ENCODE results near the gene GPBP1.
"Not testable (repeated sequence)": the region's sequence is repeated elsewhere in the genome, so short reads cannot be mapped to it uniquely, and the experiment has no call there.

Gene GPBP1

DNA sequence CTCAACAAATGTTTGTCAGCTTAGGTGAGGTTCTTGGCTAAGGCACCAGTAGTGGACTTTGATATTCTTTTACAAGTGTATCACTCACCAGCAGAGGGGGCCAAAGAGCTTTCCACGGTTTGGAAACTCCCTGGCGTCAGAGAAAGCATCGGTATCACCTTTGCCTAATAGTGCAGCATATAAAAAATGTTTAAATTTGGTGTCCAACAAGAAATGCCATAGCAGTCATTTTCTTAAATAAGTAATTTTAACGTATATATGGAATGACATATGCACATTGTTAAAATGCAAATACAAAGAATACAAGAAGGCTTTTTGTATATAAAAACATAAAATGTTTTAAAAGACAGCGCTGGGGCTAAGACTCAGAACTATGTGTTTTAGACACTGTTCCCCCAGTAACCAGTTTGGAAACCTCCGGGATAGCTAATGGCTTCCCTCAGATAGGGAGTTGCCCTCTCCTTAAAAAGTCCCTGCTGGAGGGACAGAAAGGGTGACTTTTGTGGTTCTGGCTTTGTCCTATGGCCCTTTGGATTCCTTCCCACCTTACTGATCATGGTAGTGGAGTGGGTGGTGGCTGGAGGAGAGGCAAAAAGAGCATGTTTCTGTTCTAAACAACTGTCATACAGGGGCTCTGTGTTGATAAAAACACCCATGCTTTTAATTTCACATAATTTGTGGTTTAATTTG lies 124.6 kb downstream of the GPBP1 start:
- DNase-seq = peak; percentile 75

GRCh38 chr5:57298985-57299491 lies 125.2 kb downstream of the GPBP1 start:
- peak; percentile 27 for DNase-seq

GRCh38 chr5:57299986-57300385 lies 126.1 kb downstream of the GPBP1 start:
- DNase-seq = no peak

DNA sequence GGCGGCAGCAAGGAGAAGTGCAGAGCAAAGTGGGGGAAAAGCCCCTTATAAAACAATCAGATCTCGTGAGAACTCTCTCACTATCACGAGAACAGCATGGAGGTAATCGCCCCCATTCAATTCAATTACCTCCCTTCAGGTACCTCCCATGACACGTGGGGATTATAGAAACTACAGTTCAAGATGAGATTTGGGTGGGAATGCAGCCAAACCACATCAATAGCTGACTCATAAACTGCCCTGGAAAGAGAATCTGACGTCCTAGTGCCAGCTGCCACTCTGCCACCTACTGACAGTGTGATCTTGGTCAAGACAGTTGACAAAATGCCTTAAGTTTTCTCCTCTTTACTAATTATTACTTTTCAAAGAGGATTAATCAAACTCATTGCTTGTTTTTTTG lies 128.3 kb downstream of the GPBP1 start:
- no peak for DNase-seq

- DNase-seq = no peak
Observed at GRCh38 chr5:57302643-57303042, 128.8 kb downstream of the GPBP1 start.

DNA sequence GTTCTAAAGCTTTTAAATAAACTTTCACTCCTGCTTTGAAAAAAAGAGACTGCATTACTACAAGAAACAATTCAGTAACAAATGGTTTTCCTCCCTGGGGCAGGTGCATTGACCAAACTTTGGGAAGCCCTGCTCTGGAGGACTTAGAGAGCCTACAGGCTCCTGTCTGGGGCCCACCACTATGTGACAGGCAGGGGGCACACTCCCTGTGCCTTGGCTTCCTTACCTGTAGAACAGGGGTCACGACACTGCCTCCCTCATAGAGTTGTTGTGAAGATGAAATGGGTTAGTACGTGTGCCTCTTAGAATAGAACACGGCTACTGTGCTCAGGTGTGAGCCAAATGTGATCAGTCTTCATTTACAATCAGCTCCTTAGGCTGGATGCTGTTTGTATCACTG lies 130.1 kb downstream of the GPBP1 start:
- DNase-seq = no peak

- DNase-seq = no peak
Observed at GRCh38 chr5:57304931-57305330, 131.1 kb downstream of the GPBP1 start.

GRCh38 chr5:57306359-57306758 lies 132.5 kb downstream of the GPBP1 start:
- DNase-seq = no peak

- no peak for DNase-seq
Observed at GRCh38 chr5:57307516-57307915, 133.7 kb downstream of the GPBP1 start.

GRCh38 chr5:57309022-57309421 lies 135.2 kb downstream of the GPBP1 start:
- DNase-seq = not testable (repeated sequence)

GRCh38 chr5:57311251-57311650 lies 137.4 kb downstream of the GPBP1 start:
- DNase-seq = no peak

GRCh38 chr5:57311921-57312735 lies 138.3 kb downstream of the GPBP1 start:
- DNase-seq = no peak

DNA sequence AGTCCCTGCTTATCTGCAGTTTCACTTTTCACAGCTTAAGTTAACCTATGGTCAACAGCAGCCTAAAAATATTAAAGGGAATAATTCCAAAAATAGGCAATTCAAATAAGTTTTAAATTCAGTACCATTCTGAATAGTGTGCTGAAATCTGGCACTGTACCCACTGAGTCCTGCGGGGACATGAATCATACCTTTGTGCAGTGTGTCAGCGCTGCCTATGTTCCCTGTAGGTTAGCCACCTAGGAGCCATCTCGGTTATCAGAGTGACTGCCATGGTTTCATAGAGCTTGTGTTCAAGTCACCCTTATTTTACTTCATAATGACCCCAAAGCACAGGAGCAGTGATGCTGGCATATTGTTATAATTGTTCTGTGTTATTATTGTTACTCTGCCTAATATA lies 139.9 kb downstream of the GPBP1 start:
- no peak for DNase-seq
